Measurements from ENCODE around the gene HDLBP.
A peak's percentile ranks its signal among the peaks of the same experiment; 100 is the strongest.
"Not testable (repeated sequence)": the region's sequence is repeated elsewhere in the genome, so short reads cannot be mapped to it uniquely, and the experiment has no call there.

The HDLBP gene

DNA sequence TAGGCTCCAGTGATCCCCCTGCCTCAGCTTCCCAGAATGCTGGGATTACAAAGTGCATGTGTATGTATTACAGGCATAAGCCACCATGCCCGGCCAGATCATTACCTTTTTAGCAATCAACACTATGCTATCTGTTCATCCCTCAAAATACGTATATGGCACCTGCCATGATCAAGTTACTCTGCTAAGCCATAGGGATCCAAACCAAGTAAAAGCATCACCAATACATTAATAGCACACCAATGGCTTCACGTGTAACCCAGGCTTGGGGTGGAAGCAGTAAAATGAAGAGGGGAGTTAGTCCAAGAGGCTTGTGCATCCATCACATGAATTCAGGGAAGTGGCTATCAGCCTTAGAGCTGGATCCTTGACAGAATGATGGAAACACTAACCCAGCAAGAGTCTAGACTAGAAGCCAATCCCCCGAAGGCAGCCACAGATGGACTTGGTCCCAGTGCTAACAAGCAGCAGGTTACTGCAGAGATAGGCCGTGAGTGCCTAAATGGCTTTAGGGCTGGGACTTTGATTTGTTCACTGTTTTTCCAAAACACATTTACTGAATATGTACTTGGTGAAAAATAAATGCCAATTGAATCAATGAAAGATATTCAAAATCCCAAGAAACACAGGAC, 11.3 kb downstream of the HDLBP start:
- ATAC-seq: no peak

GRCh38 chr2:241302759-241303651, 12.5 kb downstream of the HDLBP start:
- ATAC-seq: no peak

GRCh38 chr2:241302083-241302482, 13.4 kb downstream of the HDLBP start:
- ATAC-seq: no peak

- no peak for ATAC-seq
Observed at GRCh38 chr2:241300000-241300399, 15.5 kb downstream of the HDLBP start.

GRCh38 chr2:241298673-241299072, 16.8 kb downstream of the HDLBP start:
- ATAC-seq: peak in 1 of 2 donors; percentile 20

GRCh38 chr2:241296767-241297166, 18.7 kb downstream of the HDLBP start:
- no peak for ATAC-seq

DNA sequence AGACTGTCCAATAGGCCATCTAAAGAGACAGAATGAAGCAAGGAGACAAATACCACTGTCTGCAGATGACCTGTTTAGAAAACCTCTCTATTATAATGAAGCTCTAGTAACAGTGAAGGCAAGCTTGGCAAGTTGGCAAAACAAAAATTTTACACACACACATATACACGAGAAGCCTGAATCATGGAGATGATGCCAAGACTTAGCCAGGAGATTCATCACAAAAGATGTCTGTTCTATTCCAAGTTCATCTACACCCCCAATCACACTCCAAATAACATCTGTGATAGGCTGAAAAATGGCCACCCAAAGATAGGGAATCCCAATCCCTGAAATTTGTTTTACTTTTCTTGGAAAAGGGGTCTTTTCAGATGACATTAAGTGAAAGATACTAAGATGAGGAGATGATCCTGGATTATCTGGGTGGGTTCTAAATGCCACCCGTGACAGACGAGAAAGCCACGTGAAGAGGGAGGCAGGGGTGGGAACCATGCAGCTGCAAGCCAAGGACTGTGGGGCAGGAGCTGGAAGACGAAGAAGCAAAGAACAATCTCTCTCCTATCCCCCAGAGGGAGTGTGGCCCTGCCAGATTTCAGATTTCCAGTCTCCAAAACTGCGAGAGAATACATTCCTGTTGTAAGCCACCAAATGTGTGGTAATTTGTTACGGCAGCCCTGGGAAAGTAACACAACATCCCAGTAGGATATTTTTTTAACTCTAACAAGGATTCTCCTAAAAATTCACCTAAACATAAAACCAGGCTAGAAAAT, 20.0 kb downstream of the HDLBP start:
- no peak for ATAC-seq

- ATAC-seq: not testable (repeated sequence)
Observed at GRCh38 chr2:241293378-241293797, 22.1 kb downstream of the HDLBP start.

DNA sequence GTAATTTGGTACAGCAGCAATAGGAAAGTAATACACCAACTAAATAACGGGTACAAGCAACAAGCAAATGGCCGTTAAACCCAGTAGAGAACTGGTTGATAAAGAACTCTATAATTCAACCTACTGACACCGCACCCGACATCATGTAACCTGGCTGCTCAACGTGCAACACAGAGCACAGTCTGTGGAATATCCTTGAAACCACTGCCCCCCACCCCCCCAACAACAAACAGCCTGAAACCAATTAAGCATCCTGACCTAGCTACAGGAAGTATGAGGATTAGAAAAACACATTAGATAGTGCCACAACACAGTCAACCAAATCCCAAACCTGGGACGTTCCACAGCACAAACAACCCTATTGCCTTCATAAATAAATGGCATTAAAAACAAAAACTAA, 23.5 kb downstream of the HDLBP start:
- ATAC-seq: no peak

GRCh38 chr2:241291153-241291552, 24.3 kb downstream of the HDLBP start:
- ATAC-seq: no peak

- no peak for ATAC-seq
Observed at GRCh38 chr2:241289597-241289996, 25.9 kb downstream of the HDLBP start.

GRCh38 chr2:241289053-241289452, 26.4 kb downstream of the HDLBP start:
- ATAC-seq: no peak

DNA sequence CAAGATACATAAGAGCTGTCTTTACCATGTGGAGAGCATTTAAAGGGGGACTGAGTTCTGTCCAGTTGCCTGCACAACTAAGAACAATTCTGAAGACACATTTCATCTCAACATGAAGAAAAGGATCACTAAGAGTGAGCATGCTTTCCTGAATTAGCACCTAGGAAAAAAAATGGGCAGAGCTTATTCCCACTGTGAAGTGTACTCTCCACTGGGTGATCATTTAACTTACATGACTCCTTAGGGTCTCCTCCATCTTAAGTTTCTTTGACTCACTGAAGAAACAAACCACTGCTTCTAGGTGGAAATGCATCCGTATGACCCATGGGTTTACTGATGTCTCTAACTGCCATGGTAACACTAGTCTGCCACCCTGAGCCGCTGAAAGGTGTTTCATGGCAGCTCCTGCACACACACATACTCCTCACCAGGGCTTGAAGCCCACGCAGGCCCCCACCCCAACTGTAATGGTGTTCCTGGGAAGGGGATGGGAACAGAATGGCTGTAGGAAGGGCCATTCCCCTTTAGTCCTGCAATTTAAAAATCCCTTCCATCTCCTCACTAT, 27.1 kb downstream of the HDLBP start:
- no peak for ATAC-seq

- no peak for ATAC-seq
Observed at GRCh38 chr2:241286348-241287090, 29.0 kb downstream of the HDLBP start.

GRCh38 chr2:241285596-241285995, 29.9 kb downstream of the HDLBP start:
- ATAC-seq: no peak

GRCh38 chr2:241282555-241282954, 32.9 kb downstream of the HDLBP start:
- no peak for ATAC-seq

- no peak for ATAC-seq
Observed at GRCh38 chr2:241280291-241280690, 35.2 kb downstream of the HDLBP start.

DNA sequence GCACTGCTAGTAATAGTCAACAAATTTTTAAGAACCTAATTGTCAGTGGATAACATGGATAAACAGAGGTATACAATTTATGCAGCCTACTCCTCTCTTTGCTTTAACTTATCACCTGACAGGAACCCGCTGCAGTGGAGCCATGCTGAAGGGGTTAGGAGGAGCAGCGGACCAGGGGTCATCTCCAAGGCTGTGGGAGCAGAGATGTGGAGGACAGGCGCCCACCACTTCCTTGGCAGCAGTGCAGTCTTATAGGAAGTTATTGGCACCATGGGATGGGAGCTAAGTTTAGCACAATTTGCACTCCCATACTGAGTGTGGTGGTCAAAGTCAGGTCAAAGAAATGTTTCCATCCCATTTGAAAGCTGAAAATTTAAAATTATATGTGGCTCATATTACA, 35.6 kb downstream of the HDLBP start:
- ATAC-seq: no peak

GRCh38 chr2:241279413-241279812, 36.1 kb downstream of the HDLBP start:
- no peak for ATAC-seq

DNA sequence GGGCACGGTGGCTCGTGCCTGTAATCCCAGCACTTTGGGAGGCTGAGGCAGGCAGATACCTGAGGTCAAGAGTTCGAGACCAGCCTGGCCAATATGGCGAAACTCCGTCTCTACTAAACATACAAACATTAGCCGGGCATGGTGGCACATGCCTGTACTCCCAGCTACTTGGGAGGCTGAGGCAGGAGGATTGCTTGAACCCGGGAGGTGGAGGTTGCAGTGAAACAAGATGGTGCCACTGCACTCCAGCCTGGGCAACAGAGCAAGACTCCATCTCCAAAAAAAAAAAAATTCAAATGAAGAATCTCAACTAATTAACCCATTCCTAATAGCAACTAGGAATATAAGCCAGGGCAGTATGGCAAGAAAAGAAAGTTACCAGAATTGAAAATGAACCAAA, 37.2 kb downstream of the HDLBP start:
- not testable (repeated sequence) for ATAC-seq

- ATAC-seq: no peak
Observed at GRCh38 chr2:241275910-241276309, 39.6 kb downstream of the HDLBP start.

GRCh38 chr2:241275504-241275903, 40.0 kb downstream of the HDLBP start:
- no peak for ATAC-seq

Measured in activated CD4-positive, CD25-positive, alpha-beta regulatory T cell treated with anti-CD3 and anti-CD28 coated beads, Interleukin-2, amount 50 U/mL, for 24 hours (primary cell).